Activated naive CD8-positive, alpha-beta T cell treated with anti-CD3 and anti-CD28 coated beads for 36 hours (primary cell): ENCODE results near the gene FALEC. TPM values are rescaled to one million over a fixed set of nuclear protein-coding genes. Genes with fewer than 3 reads are reported as not detected.
"Not testable (repeated sequence)": the region's sequence is repeated elsewhere in the genome, so short reads cannot be mapped to it uniquely, and the experiment has no call there.

ENCODE experiments used
- DNase-seq: peaks from one replicate; pipeline ENCODE4 v3.0.0; 2021
- H3K27ac Mint-ChIP-seq: one replicate; pipeline ENCODE4 v1.8.0; 2022; ENCODE audit warnings: mild to moderate bottlenecking, moderate library complexity, mixed read lengths
- H3K27me3 Mint-ChIP-seq: one replicate; pipeline ENCODE4 v1.8.0; 2022; ENCODE audit warnings: mild to moderate bottlenecking, mixed read lengths
- H3K36me3 Mint-ChIP-seq: one replicate; pipeline ENCODE4 v1.8.0; 2021; ENCODE audit warnings: mild to moderate bottlenecking, mixed read lengths
- H3K4me1 Mint-ChIP-seq: one replicate; pipeline ENCODE4 v1.8.0; 2021; ENCODE audit warnings: mixed read lengths
- H3K4me3 Mint-ChIP-seq: one replicate; pipeline ENCODE4 v1.8.0; 2022; ENCODE audit warnings: mild to moderate bottlenecking, moderate library complexity, mixed read lengths
- H3K9me3 Mint-ChIP-seq: one replicate; pipeline ENCODE4 v1.8.0; 2022; ENCODE audit warnings: mixed read lengths
- total RNA-seq, 2 experiments: library from RNA; stranded (reverse); gene quantifications; one replicate each; pipeline ENCODE4 v1.2.3, GENCODE V29; 2021

FALEC gene
- total RNA-seq, 2 experiments from 2014 or later = not detected

GRCh38 chr1:150565240-150565991 is 49.9 kb downstream of the FALEC start:
- Mint-ChIP-seq H3K27ac (peak overlapping the region; percentile 100), H3K4me1 (peaks cover 80% of the 10 kb centered on the region), H3K36me3 (peaks cover 10% of the 10 kb centered on the region)
- not testable (repeated sequence) for H3K27me3 Mint-ChIP-seq, DNase-seq, H3K9me3 Mint-ChIP-seq, H3K4me3 Mint-ChIP-seq

- Mint-ChIP-seq H3K27me3 (no peaks in the 10 kb centered on the region), H3K4me3 (peak overlapping the region; percentile 74), H3K4me1 (peaks cover 82% of the 10 kb centered on the region), H3K36me3 (peaks cover 23% of the 10 kb centered on the region), H3K27ac (peak overlapping the region; percentile 98), H3K9me3 (no peaks in the 10 kb centered on the region)
- no peak for DNase-seq
These were observed 51.2 kb downstream of the FALEC start for GRCh38 chr1:150566589-150567340.

- peak overlapping the region; percentile 98 for H3K27ac Mint-ChIP-seq
- peaks cover 29% of the 10 kb centered on the region for H3K36me3 Mint-ChIP-seq
- H3K4me1 Mint-ChIP-seq = peaks cover 85% of the 10 kb centered on the region
- peak overlapping the region; percentile 74 for H3K4me3 Mint-ChIP-seq
- peak; percentile 70 for DNase-seq
- no peaks in the 10 kb centered on the region for H3K27me3 Mint-ChIP-seq
- H3K9me3 Mint-ChIP-seq = peaks cover under 1% of the 10 kb centered on the region
These were observed 51.8 kb downstream of the FALEC start for GRCh38 chr1:150567341-150567716.

GRCh38 chr1:150567717-150568593 is 52.4 kb downstream of the FALEC start:
- H3K9me3 Mint-ChIP-seq = peaks cover 3% of the 10 kb centered on the region
- DNase-seq = peak; percentile 62
- H3K27me3 Mint-ChIP-seq = no peaks in the 10 kb centered on the region
- H3K27ac Mint-ChIP-seq = peak overlapping the region; percentile 98
- peaks cover 35% of the 10 kb centered on the region for H3K36me3 Mint-ChIP-seq
- H3K4me1 Mint-ChIP-seq = peaks cover 85% of the 10 kb centered on the region
- peak overlapping the region; percentile 74 for H3K4me3 Mint-ChIP-seq

GRCh38 chr1:150568594-150568966 is 53.0 kb downstream of the FALEC start:
- Mint-ChIP-seq H3K4me3 (peak overlapping the region; percentile 74), H3K9me3 (peaks cover 3% of the 10 kb centered on the region), H3K36me3 (peaks cover 41% of the 10 kb centered on the region), H3K27ac (peak overlapping the region; percentile 98), H3K4me1 (peaks cover 85% of the 10 kb centered on the region), H3K27me3 (no peaks in the 10 kb centered on the region)
- no peak for DNase-seq

GRCh38 chr1:150572918-150573647 is 57.5 kb downstream of the FALEC start:
- H3K9me3 Mint-ChIP-seq = peaks cover 3% of the 10 kb centered on the region
- H3K4me1 Mint-ChIP-seq = peaks cover 70% of the 10 kb centered on the region
- peak overlapping the region; percentile 85 for H3K4me3 Mint-ChIP-seq
- H3K27ac Mint-ChIP-seq = peak overlapping the region; percentile 92
- H3K27me3 Mint-ChIP-seq = no peaks in the 10 kb centered on the region
- no peak for DNase-seq
- peaks cover 82% of the 10 kb centered on the region for H3K36me3 Mint-ChIP-seq

GRCh38 chr1:150573648-150574071 is 58.1 kb downstream of the FALEC start:
- not testable (repeated sequence) for H3K9me3 Mint-ChIP-seq, DNase-seq, H3K27me3 Mint-ChIP-seq
- Mint-ChIP-seq H3K4me3 (peak overlapping the region; percentile 85), H3K27ac (peak overlapping the region; percentile 92), H3K4me1 (peaks cover 66% of the 10 kb centered on the region), H3K36me3 (peaks cover 88% of the 10 kb centered on the region)

GRCh38 chr1:150574260-150575071 is 58.9 kb downstream of the FALEC start:
- no peak for DNase-seq
- Mint-ChIP-seq H3K27ac (peak overlapping the region; percentile 92), H3K9me3 (peaks cover 3% of the 10 kb centered on the region), H3K4me1 (peaks cover 58% of the 10 kb centered on the region), H3K36me3 (peaks cover 92% of the 10 kb centered on the region), H3K27me3 (peaks cover 4% of the 10 kb centered on the region), H3K4me3 (peak overlapping the region; percentile 99)

- DNase-seq = no peak
- H3K4me1 Mint-ChIP-seq = peaks cover 52% of the 10 kb centered on the region
- peaks cover 86% of the 10 kb centered on the region for H3K36me3 Mint-ChIP-seq
- peaks cover 4% of the 10 kb centered on the region for H3K27me3 Mint-ChIP-seq
- H3K27ac Mint-ChIP-seq = peak overlapping the region; percentile 92
- H3K4me3 Mint-ChIP-seq = peak overlapping the region; percentile 99
- peaks cover 3% of the 10 kb centered on the region for H3K9me3 Mint-ChIP-seq
These were observed 59.5 kb downstream of the FALEC start for GRCh38 chr1:150575072-150575489.

GRCh38 chr1:150575518-150576366 is 60.2 kb downstream of the FALEC start:
- Mint-ChIP-seq H3K27ac (peak overlapping the region; percentile 92), H3K27me3 (peaks cover 4% of the 10 kb centered on the region), H3K36me3 (peaks cover 83% of the 10 kb centered on the region), H3K4me3 (peak overlapping the region; percentile 99), H3K4me1 (peaks cover 52% of the 10 kb centered on the region), H3K9me3 (peaks cover 3% of the 10 kb centered on the region)
- DNase-seq = no peak

GRCh38 chr1:150576367-150576711 is 60.8 kb downstream of the FALEC start:
- Mint-ChIP-seq H3K27ac (peak overlapping the region; percentile 75), H3K4me3 (peak overlapping the region; percentile 99), H3K36me3 (peaks cover 77% of the 10 kb centered on the region), H3K4me1 (peaks cover 52% of the 10 kb centered on the region), H3K27me3 (peaks cover 4% of the 10 kb centered on the region), H3K9me3 (peaks cover 3% of the 10 kb centered on the region)
- no peak for DNase-seq

GRCh38 chr1:150576794-150577556 is 61.4 kb downstream of the FALEC start:
- Mint-ChIP-seq H3K9me3 (peaks cover 3% of the 10 kb centered on the region), H3K4me1 (peaks cover 50% of the 10 kb centered on the region), H3K36me3 (peaks cover 71% of the 10 kb centered on the region), H3K27ac (peak overlapping the region; percentile 98), H3K27me3 (peaks cover 4% of the 10 kb centered on the region), H3K4me3 (peak overlapping the region; percentile 99)
- DNase-seq = no peak
